NCI-H345 (cell line): ENCODE results near the gene RXFP3.
A peak's percentile ranks its signal among the peaks of the same experiment; 100 is the strongest.
"Not testable (repeated sequence)": the region's sequence is repeated elsewhere in the genome, so short reads cannot be mapped to it uniquely, and the experiment has no call there.

Experiments
- DNase-seq: peaks from one replicate; lab custom pipeline; 2025; lab: John Stamatoyannopoulos, UW

RXFP3 gene

GRCh38 chr5:33936004-33936380 is 194 bp upstream of the RXFP3 start:
- peak; percentile 84 for DNase-seq

GRCh38 chr5:33937017-33937706 is 976 bp downstream of the RXFP3 start:
- DNase-seq = peak; percentile 35

GRCh38 chr5:33937707-33938506 is 1.7 kb downstream of the RXFP3 start:
- peak; percentile 67 for DNase-seq

- DNase-seq = peak; percentile 61
Measured at GRCh38 chr5:33938507-33938796, 2.3 kb downstream of the RXFP3 start.

- DNase-seq = peak; percentile 65
Measured at GRCh38 chr5:33938881-33939280, 2.7 kb downstream of the RXFP3 start.

- peak; percentile 41 for DNase-seq
Measured at GRCh38 chr5:33939556-33940262, 3.5 kb downstream of the RXFP3 start.

GRCh38 chr5:33941090-33941489 is 4.9 kb downstream of the RXFP3 start:
- DNase-seq = peak; percentile 84

- no peak for DNase-seq
Measured at GRCh38 chr5:33944543-33945132, 8.5 kb downstream of the RXFP3 start.

- not testable (repeated sequence) for DNase-seq
Measured at GRCh38 chr5:33952175-33952574, 16.0 kb downstream of the RXFP3 start.

GRCh38 chr5:33957577-33958150 is 21.5 kb downstream of the RXFP3 start:
- no peak for DNase-seq

GRCh38 chr5:33958176-33958575 is 22.0 kb downstream of the RXFP3 start:
- no peak for DNase-seq

- DNase-seq = no peak
Measured at GRCh38 chr5:33964132-33964700, 28.0 kb downstream of the RXFP3 start.

GRCh38 chr5:33966805-33967204 is 30.6 kb downstream of the RXFP3 start:
- no peak for DNase-seq

- DNase-seq = peak; percentile 65
Measured at GRCh38 chr5:33968211-33969005, 32.2 kb downstream of the RXFP3 start.

- DNase-seq = peak; percentile 70
Measured at GRCh38 chr5:33969572-33970452, 33.6 kb downstream of the RXFP3 start.

- no peak for DNase-seq
Measured at GRCh38 chr5:33973271-33973670, 37.1 kb downstream of the RXFP3 start.

- DNase-seq = no peak
Measured at GRCh38 chr5:33975852-33976251, 39.7 kb downstream of the RXFP3 start.

- DNase-seq = no peak
Measured at GRCh38 chr5:33976307-33976706, 40.1 kb downstream of the RXFP3 start.

- DNase-seq = no peak
Measured at GRCh38 chr5:33978306-33978705, 42.1 kb downstream of the RXFP3 start.

- no peak for DNase-seq
Measured at GRCh38 chr5:33980030-33980429, 43.8 kb downstream of the RXFP3 start.
